GM12801 (cell line): Measurements from ENCODE around the gene ENPP4.

Experiments used
- CTCF ChIP-seq: IDR thresholded peaks from one replicate; pipeline ENCODE4 v1.5.1; 2011; ENCODE audit warnings: control low read depth; ENCODE audit not compliant: insufficient read length; ENCODE audit errors: extremely low read depth

Gene ENPP4

GRCh38 chr6:46189726-46190125 lies 59.9 kb downstream of the ENPP4 start:
- no peak for TF ChIP-seq CTCF

GRCh38 chr6:46190889-46191288 lies 61.1 kb downstream of the ENPP4 start:
- no peak for TF ChIP-seq CTCF

GRCh38 chr6:46191961-46192360 lies 62.2 kb downstream of the ENPP4 start:
- no peak for TF ChIP-seq CTCF
